A673 (cell line): ENCODE data around the gene ZCCHC24. TPM values are rescaled to one million over a fixed set of nuclear protein-coding genes. Genes with fewer than 3 reads are reported as not detected.

Experiments used
- BruUV-seq: library from RNA; stranded (reverse); fragments of 400-500 nt; replicated peaks from 2 replicates; lab custom pipeline; 2021; lab: Mats Ljungman, UMichigan
- CTCF ChIA-PET: fragments of 300-600 bp; sonication (Branson Sonifier 250); formaldehyde crosslinking; loops from one replicate; lab custom pipeline; 2022; ENCODE audit warnings: antibody characterized with exemption; lab: Charles Lee
- POLR2A ChIA-PET: fragments of 300-600 bp; sonication (Branson Sonifier 250); formaldehyde crosslinking; loops from one replicate; lab custom pipeline; 2022; ENCODE audit warnings: antibody characterized with exemption; ENCODE audit not compliant: low non-redundant PET; lab: Charles Lee
- DNase-seq: peaks from one replicate; pipeline ENCODE4 v3.0.0-alpha.2; 2015; ENCODE audit warnings: low spot score
- H3K27ac ChIP-seq: fragments of 200-600 bp; sonication (generic); 2 replicates; pipeline ENCODE4 v1.5.1; 2016; ENCODE audit warnings: mixed run types, low read depth, mild to moderate bottlenecking, mixed read lengths, antibody characterized with exemption, low read length; ENCODE audit not compliant: poor library complexity, severe bottlenecking
- H3K27me3 ChIP-seq: fragments of 200-600 bp; sonication (generic); replicated peaks from 2 replicates; pipeline ENCODE4 v1.6.1; 2017; ENCODE audit warnings: mixed run types, low read depth, mild to moderate bottlenecking, mixed read lengths, antibody characterized with exemption, low read length; ENCODE audit not compliant: insufficient read depth, poor library complexity
- H3K36me3 ChIP-seq: fragments of 200-600 bp; sonication (generic); 2 replicates; pipeline ENCODE4 v1.6.1; 2016; ENCODE audit warnings: mixed run types, mild to moderate bottlenecking, mixed read lengths, antibody characterized with exemption, low read length; ENCODE audit not compliant: insufficient read depth, poor library complexity, severe bottlenecking
- H3K4me1 ChIP-seq: fragments of 200-600 bp; sonication (generic); 2 replicates; pipeline ENCODE4 v1.6.1; 2017; ENCODE audit warnings: mixed run types, mild to moderate bottlenecking, mixed read lengths, antibody characterized with exemption, low read length; ENCODE audit not compliant: insufficient read depth, poor library complexity, severe bottlenecking
- H3K4me3 ChIP-seq: fragments of 200-600 bp; sonication (generic); 2 replicates; pipeline ENCODE4 v1.5.1; 2016; ENCODE audit warnings: low read depth, mixed run types, mild to moderate bottlenecking, mixed read lengths, low read length; ENCODE audit not compliant: poor library complexity, severe bottlenecking
- H3K9me3 ChIP-seq: fragments of 200-600 bp; sonication (generic); 2 replicates; pipeline ENCODE4 v1.6.1; 2016; ENCODE audit warnings: mixed run types, low read depth, mild to moderate bottlenecking, mixed read lengths, antibody characterized with exemption, low read length; ENCODE audit not compliant: poor library complexity, severe bottlenecking
- CTCF ChIP-seq: fragments of 300-800, 200-600 bp; sonication (generic); conservative IDR thresholded peaks from 2 replicates; pipeline ENCODE4 v1.5.1; 2017; ENCODE audit warnings: low read depth, mild to moderate bottlenecking, antibody characterized with exemption, low read length, moderate library complexity, mixed read lengths
- EZH2 ChIP-seq: fragments of 200-600 bp; sonication (generic); IDR thresholded peaks from 2 replicates; pipeline ENCODE4 v1.6.1; 2017; ENCODE audit warnings: borderline replicate concordance, low read depth, mild to moderate bottlenecking, mixed read lengths, antibody characterized with exemption, low read length; ENCODE audit not compliant: poor library complexity, severe bottlenecking
- intact Hi-C: fragments of 100-400 bp; cut with micrococcal nuclease; formaldehyde crosslinking; loops from one replicate; pipeline ENCODE4 v1.10.0; 2022; ENCODE audit not compliant: unreplicated experiment
- total RNA-seq: library from RNA; stranded (reverse); gene quantifications from 2 replicates; pipeline ENCODE4 v1.2.3, GENCODE V29; 2021

ZCCHC24 gene
- total RNA-seq, 1 experiment from 2014 or later: 9.8 TPM

- no peaks in the 10 kb centered on the region for H3K9me3 ChIP-seq
- POLR2A ChIA-PET: no interaction called here
- no peaks in the 10 kb centered on the region for H3K27me3 ChIP-seq
- intact Hi-C loops: no loop called here
- H3K36me3 ChIP-seq: peaks cover 35% of the 10 kb centered on the region
- H3K4me3 ChIP-seq: peak within 1 kb of the TSS; percentile 93
- BruUV-seq: no TSS peak
- H3K4me1 ChIP-seq: peaks cover 10% of the 10 kb centered on the region
- DNase-seq: peak; percentile 95
- CTCF ChIA-PET: no interaction called here
- TF ChIP-seq CTCF: peak; percentile 91
- no peak for TF ChIP-seq EZH2
- H3K27ac ChIP-seq: peak within 1 kb of the TSS; percentile 96
These were observed 98.1 kb downstream of the ZCCHC24 start, which contains the start of gene PPIF for GRCh38 chr10:79347226-79347893. PPIF (plus strand) TSS chr10:79347469; CDS start chr10:79347549, 80 bp downstream.

GRCh38 chr10:79346388-79347225 lies 98.8 kb downstream of the ZCCHC24 start:
- H3K27me3 ChIP-seq: no peaks in the 10 kb centered on the region
- no peak overlapping the region for H3K27ac ChIP-seq
- peaks cover 28% of the 10 kb centered on the region for H3K36me3 ChIP-seq
- no peaks in the 10 kb centered on the region for H3K9me3 ChIP-seq
- BruUV-seq: no TSS peak
- intact Hi-C loops: no loop called here
- no peak for DNase-seq
- CTCF ChIA-PET: no interaction called here
- peak overlapping the region; percentile 93 for H3K4me3 ChIP-seq
- peaks cover 10% of the 10 kb centered on the region for H3K4me1 ChIP-seq
- POLR2A ChIA-PET: no interaction called here
- no peak for TF ChIP-seq EZH2
- no peak for TF ChIP-seq CTCF

GRCh38 chr10:79346012-79346340 lies 99.4 kb downstream of the ZCCHC24 start:
- CTCF ChIA-PET: no interaction called here
- no peak for DNase-seq
- POLR2A ChIA-PET: no interaction called here
- no peak for TF ChIP-seq EZH2
- TF ChIP-seq CTCF: no peak
- BruUV-seq: no TSS peak
- Histone ChIP-seq H3K27me3 (no peaks in the 10 kb centered on the region), H3K4me1 (peaks cover 10% of the 10 kb centered on the region), H3K9me3 (no peaks in the 10 kb centered on the region), H3K27ac (no peak overlapping the region), H3K4me3 (no peak overlapping the region), H3K36me3 (peaks cover 21% of the 10 kb centered on the region)
- intact Hi-C loops: no loop called here
